Body of pancreas (tissue), 4 donors: ENCODE results near the gene PITPNC1.

ENCODE experiments used
- POLR2A ChIP-seq, 3 donors: fragments of 450-650 bp; IDR thresholded peaks; one replicate each; pipeline ENCODE4 v1.6.1; 2016; ENCODE audit warnings: antibody characterized with exemption in 3 of 3, mild to moderate bottlenecking in 2 of 3
- TF ChIP-seq, protein P1 (sequence below), 7 experiments: fragments of 450-650 bp in 4 of 7; fragments of 200-600 bp in 3 of 7; sonication (generic) in 3 of 7; IDR thresholded peaks; one replicate each; pipeline ENCODE4 v1.5.1; 2016 to 2019; ENCODE audit warnings: antibody characterized with exemption in 7 of 7

DNA sequence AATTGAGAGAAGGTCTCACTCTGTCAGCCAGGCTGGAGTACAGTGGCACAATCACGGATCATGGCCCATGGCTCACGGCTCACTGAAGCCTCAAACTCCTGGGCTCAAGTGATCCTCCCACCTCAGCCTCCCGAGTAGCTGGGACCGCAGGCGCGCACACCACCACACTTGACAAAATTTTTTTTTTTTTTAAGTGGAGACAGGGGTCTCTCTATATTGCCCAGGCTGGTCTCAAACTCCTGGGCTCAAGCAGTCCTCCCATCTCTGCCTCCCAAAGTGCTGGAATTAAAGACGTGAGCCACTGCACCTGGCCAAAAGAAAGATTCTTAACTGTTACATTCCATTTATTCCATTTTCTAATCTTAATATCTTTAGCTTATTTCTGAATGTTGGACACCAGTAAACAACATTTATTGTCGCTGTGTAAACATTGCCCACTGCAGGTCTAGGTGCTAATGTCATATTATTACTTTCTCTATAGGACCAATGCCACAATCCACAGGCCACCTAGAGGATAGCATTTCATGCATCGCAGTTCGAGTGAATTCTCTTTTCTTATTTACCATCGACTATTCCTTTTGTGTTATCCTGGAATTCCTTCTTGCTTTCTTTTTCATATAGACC is 123.7 kb downstream of the PITPNC1 start:
- TF ChIP-seq, protein P1, sequence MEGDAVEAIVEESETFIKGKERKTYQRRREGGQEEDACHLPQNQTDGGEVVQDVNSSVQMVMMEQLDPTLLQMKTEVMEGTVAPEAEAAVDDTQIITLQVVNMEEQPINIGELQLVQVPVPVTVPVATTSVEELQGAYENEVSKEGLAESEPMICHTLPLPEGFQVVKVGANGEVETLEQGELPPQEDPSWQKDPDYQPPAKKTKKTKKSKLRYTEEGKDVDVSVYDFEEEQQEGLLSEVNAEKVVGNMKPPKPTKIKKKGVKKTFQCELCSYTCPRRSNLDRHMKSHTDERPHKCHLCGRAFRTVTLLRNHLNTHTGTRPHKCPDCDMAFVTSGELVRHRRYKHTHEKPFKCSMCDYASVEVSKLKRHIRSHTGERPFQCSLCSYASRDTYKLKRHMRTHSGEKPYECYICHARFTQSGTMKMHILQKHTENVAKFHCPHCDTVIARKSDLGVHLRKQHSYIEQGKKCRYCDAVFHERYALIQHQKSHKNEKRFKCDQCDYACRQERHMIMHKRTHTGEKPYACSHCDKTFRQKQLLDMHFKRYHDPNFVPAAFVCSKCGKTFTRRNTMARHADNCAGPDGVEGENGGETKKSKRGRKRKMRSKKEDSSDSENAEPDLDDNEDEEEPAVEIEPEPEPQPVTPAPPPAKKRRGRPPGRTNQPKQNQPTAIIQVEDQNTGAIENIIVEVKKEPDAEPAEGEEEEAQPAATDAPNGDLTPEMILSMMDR (IDR thresholded peaks at IDR 0.05) = no peak
- no peak for TF ChIP-seq POLR2A (IDR thresholded peaks at IDR 0.05)
